HFFc6 (cell line): ENCODE results near the gene BACH2. TPM values are rescaled to one million over a fixed set of nuclear protein-coding genes. Genes with fewer than 3 reads are reported as not detected.
A peak's percentile ranks its signal among the peaks of the same experiment; 100 is the strongest.

Experiments used
- DNase-seq: peaks from one replicate; pipeline ENCODE4 v3.0.0-alpha.2; 2018
- H3K27ac Mint-ChIP-seq: 2 replicates; pipeline ENCODE4 v1.8.0; 2020; ENCODE audit warnings: mild to moderate bottlenecking, mixed read lengths
- H3K27me3 Mint-ChIP-seq: 2 replicates; pipeline ENCODE4 v1.8.0; 2021; ENCODE audit warnings: mild to moderate bottlenecking, moderate library complexity, mixed read lengths; ENCODE audit not compliant: insufficient read depth
- H3K36me3 Mint-ChIP-seq: 2 replicates; pipeline ENCODE4 v1.8.0; 2021; ENCODE audit warnings: low read depth, mixed read lengths
- H3K4me1 Mint-ChIP-seq: 2 replicates; pipeline ENCODE4 v1.8.0; 2020; ENCODE audit warnings: low read depth, mixed read lengths
- H3K4me3 Mint-ChIP-seq: 2 replicates; pipeline ENCODE4 v1.8.0; 2020; ENCODE audit warnings: mild to moderate bottlenecking, moderate library complexity, mixed read lengths
- H3K9me3 Mint-ChIP-seq: 2 replicates; pipeline ENCODE4 v1.8.0; 2020; ENCODE audit warnings: mild to moderate bottlenecking, mixed read lengths
- CTCF ChIP-seq: fragments of 200-600 bp; sonication (generic); IDR thresholded peaks from 2 replicates; pipeline ENCODE4 v1.5.0; 2021; ENCODE audit warnings: antibody characterized with exemption, mild to moderate bottlenecking
- total RNA-seq, 6 experiments: library from RNA; stranded (reverse); fragmentation: NEBNext Ultra II Directional; extraction: Animal tissue kit (Norgen Biotek cat#: 25700); gene quantifications; 2 replicates in 1 of 6; 3 replicates in 5 of 6; pipeline ENCODE4 v1.2.3, GENCODE V29; 2021

The BACH2 gene
- total RNA-seq, 6 experiments from 2014 or later, result not detected

GRCh38 chr6:89987830-89988229, 308.8 kb downstream of the BACH2 start:
- H3K4me3 Mint-ChIP-seq, result no peak overlapping the region
- no peaks in the 10 kb centered on the region for H3K9me3 Mint-ChIP-seq
- no peak for DNase-seq
- peaks cover 3% of the 10 kb centered on the region for H3K27me3 Mint-ChIP-seq
- H3K4me1 Mint-ChIP-seq, result peaks cover 17% of the 10 kb centered on the region; the same call in 1 of the 2 replicates
- TF ChIP-seq CTCF, result no peak
- H3K27ac Mint-ChIP-seq, result no peak overlapping the region
- H3K36me3 Mint-ChIP-seq, result no peaks in the 10 kb centered on the region

GRCh38 chr6:89987140-89987539, 309.5 kb downstream of the BACH2 start:
- H3K9me3 Mint-ChIP-seq, result no peaks in the 10 kb centered on the region
- peaks cover 3% of the 10 kb centered on the region for H3K27me3 Mint-ChIP-seq
- no peaks in the 10 kb centered on the region for H3K36me3 Mint-ChIP-seq
- H3K4me3 Mint-ChIP-seq, result no peak overlapping the region
- DNase-seq, result no peak
- H3K27ac Mint-ChIP-seq, result no peak overlapping the region
- no peak for TF ChIP-seq CTCF
- peaks cover 17% of the 10 kb centered on the region; the same call in 1 of the 2 replicates for H3K4me1 Mint-ChIP-seq

- Mint-ChIP-seq H3K4me1 (peaks cover 17% of the 10 kb centered on the region; the same call in 1 of the 2 replicates), H3K27me3 (peaks cover 3% of the 10 kb centered on the region), H3K9me3 (no peaks in the 10 kb centered on the region), H3K4me3 (no peak overlapping the region), H3K36me3 (no peaks in the 10 kb centered on the region), H3K27ac (no peak overlapping the region)
- DNase-seq, result peak; percentile 10
- TF ChIP-seq CTCF, result no peak
These were observed 310.0 kb downstream of the BACH2 start for GRCh38 chr6:89986650-89987074.

GRCh38 chr6:89985751-89986493, 310.7 kb downstream of the BACH2 start:
- peak; percentile 25 for DNase-seq
- TF ChIP-seq CTCF, result no peak
- no peaks in the 10 kb centered on the region for H3K36me3 Mint-ChIP-seq
- H3K4me1 Mint-ChIP-seq, result peaks cover 17% of the 10 kb centered on the region; the same call in 1 of the 2 replicates
- H3K4me3 Mint-ChIP-seq, result no peak overlapping the region
- H3K9me3 Mint-ChIP-seq, result no peaks in the 10 kb centered on the region
- H3K27me3 Mint-ChIP-seq, result peaks cover 7% of the 10 kb centered on the region
- H3K27ac Mint-ChIP-seq, result peak overlapping the region; percentile 61; the same call in 1 of the 2 replicates

- DNase-seq, result no peak
- Mint-ChIP-seq H3K4me3 (no peak overlapping the region; the same call in 1 of the 2 replicates), H3K27ac (peak overlapping the region; percentile 61; the same call in 1 of the 2 replicates), H3K4me1 (peaks cover 17% of the 10 kb centered on the region; the same call in 1 of the 2 replicates), H3K27me3 (peaks cover 7% of the 10 kb centered on the region), H3K36me3 (no peaks in the 10 kb centered on the region), H3K9me3 (no peaks in the 10 kb centered on the region)
- TF ChIP-seq CTCF, result no peak
These were observed 311.5 kb downstream of the BACH2 start for GRCh38 chr6:89984926-89985750.
